ENCODE results near the gene ZG16.

The ZG16 gene

DNA sequence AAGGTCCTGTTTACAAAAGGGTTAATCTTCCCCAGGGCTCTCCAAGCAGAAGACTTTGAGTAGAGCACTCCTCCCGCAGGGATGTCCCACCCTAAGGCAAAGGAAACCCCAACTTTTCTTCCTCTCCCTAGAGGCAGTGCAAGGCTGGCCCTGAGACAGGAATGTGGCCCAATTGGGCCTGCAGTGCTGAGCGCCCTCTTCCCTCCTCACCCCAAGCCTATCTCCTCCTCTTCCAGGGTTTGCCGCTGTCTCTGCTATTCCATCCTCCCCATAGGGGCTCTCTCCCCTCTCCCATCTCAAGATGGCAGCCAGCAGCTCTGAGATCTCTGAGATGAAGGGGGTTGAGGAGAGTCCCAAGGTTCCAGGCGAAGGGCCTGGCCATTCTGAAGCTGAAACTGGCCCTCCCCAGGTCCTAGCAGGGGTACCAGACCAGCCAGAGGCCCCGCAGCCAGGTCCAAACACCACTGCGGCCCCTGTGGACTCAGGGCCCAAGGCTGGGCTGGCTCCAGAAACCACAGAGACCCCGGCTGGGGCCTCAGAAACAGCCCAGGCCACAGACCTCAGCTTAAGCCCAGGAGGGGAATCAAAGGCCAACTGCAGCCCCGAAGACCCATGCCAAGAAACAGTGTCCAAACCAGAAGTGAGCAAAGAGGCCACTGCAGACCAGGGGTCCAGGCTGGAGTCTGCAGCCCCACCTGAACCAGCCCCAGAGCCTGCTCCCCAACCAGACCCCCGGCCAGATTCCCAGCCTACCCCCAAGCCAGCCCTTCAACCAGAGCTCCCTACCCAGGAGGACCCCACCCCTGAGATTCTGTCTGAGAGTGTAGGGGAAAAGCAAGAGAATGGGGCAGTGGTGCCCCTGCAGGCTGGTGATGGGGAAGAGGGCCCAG lies 34.9 kb downstream of the ZG16 start:
- no peak overlapping the region for H3K4me3 ChIP-seq (ENCODE audit: low read length)
- no peak overlapping the region for H3K27ac ChIP-seq (ENCODE audit: low read length)
- H3K79me2 ChIP-seq (ENCODE audit: low read length): peaks cover 27% of the 10 kb centered on the region
- H3K36me3 ChIP-seq (replicated peaks; ENCODE audit: low read depth, low read length): peaks cover 28% of the 10 kb centered on the region
- no peak overlapping the region for H2AFZ ChIP-seq (ENCODE audit: low read depth, low read length)
- no peaks in the 10 kb centered on the region for H3K27me3 ChIP-seq (ENCODE audit: low read depth, low read length)
- H3K4me1 ChIP-seq (ENCODE audit: low read length): peaks cover 45% of the 10 kb centered on the region
- TF ChIP-seq EZH2phosphoT487 (IDR thresholded peaks at IDR 0.05; ENCODE audit: low read depth): no peak
- TF ChIP-seq, protein P1, sequence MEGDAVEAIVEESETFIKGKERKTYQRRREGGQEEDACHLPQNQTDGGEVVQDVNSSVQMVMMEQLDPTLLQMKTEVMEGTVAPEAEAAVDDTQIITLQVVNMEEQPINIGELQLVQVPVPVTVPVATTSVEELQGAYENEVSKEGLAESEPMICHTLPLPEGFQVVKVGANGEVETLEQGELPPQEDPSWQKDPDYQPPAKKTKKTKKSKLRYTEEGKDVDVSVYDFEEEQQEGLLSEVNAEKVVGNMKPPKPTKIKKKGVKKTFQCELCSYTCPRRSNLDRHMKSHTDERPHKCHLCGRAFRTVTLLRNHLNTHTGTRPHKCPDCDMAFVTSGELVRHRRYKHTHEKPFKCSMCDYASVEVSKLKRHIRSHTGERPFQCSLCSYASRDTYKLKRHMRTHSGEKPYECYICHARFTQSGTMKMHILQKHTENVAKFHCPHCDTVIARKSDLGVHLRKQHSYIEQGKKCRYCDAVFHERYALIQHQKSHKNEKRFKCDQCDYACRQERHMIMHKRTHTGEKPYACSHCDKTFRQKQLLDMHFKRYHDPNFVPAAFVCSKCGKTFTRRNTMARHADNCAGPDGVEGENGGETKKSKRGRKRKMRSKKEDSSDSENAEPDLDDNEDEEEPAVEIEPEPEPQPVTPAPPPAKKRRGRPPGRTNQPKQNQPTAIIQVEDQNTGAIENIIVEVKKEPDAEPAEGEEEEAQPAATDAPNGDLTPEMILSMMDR (IDR thresholded peaks at IDR 0.05; ENCODE audit: low read depth, low read length): no peak
- no peak overlapping the region for H3K4me2 ChIP-seq (ENCODE audit: low read length)
- H3K9ac ChIP-seq (ENCODE audit: low read length): no peak overlapping the region
- H3K9me3 ChIP-seq (ENCODE audit: insufficient read depth, low read length): no peaks in the 10 kb centered on the region
- H4K20me1 ChIP-seq (ENCODE audit: insufficient read depth, low read length): peaks cover 23% of the 10 kb centered on the region

DNA sequence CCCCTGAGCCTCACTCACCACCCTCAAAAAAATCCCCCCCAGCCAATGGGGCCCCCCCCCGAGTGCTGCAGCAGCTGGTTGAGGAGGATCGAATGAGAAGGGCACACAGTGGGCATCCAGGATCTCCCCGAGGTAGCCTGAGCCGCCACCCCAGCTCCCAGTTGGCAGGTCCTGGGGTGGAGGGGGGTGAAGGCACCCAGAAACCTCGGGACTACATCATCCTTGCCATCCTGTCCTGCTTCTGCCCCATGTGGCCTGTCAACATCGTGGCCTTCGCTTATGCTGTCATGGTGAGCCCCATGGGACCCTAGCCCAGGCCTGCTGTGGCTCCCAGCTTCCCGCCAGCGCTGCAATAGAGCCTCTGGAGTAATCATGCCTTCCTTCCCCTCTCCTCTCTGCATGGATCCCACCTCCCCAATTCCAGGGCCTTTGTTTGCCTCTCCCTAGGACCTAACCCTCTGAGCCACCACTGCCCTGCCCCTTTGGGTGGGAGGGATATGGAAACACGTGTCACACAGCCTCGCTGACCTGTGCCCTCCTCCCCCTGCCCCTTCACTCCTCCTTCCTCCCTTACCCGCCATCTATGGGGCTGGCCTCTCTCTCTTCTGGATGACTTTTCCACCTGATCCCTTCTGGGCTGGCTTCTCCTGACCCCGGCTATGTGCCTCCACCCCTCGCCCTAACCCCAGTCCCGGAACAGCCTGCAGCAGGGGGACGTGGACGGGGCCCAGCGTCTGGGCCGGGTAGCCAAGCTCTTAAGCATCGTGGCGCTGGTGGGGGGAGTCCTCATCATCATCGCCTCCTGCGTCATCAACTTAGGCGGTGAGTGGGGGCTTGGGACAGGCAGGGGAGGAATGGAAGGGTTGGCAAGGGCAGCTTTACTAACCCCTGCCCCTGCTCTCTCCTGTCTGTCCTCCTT lies 35.8 kb downstream of the ZG16 start:
- Histone ChIP-seq H4K20me1 (ENCODE audit: insufficient read depth, low read length) (peaks cover 14% of the 10 kb centered on the region), H3K79me2 (ENCODE audit: low read length) (peaks cover 23% of the 10 kb centered on the region), H3K27me3 (ENCODE audit: low read depth, low read length) (no peaks in the 10 kb centered on the region), H3K9ac (ENCODE audit: low read length) (no peak overlapping the region), H3K4me2 (ENCODE audit: low read length) (no peak overlapping the region), H3K9me3 (ENCODE audit: insufficient read depth, low read length) (no peaks in the 10 kb centered on the region), H3K36me3 (replicated peaks; ENCODE audit: low read depth, low read length) (peaks cover 26% of the 10 kb centered on the region), H3K4me1 (ENCODE audit: low read length) (peaks cover 36% of the 10 kb centered on the region), H3K4me3 (ENCODE audit: low read length) (no peak overlapping the region), H2AFZ (ENCODE audit: low read depth, low read length) (no peak overlapping the region), H3K27ac (ENCODE audit: low read length) (no peak overlapping the region)
- TF ChIP-seq, protein P1 (IDR thresholded peaks at IDR 0.05; ENCODE audit: low read depth, low read length): no peak

DNA sequence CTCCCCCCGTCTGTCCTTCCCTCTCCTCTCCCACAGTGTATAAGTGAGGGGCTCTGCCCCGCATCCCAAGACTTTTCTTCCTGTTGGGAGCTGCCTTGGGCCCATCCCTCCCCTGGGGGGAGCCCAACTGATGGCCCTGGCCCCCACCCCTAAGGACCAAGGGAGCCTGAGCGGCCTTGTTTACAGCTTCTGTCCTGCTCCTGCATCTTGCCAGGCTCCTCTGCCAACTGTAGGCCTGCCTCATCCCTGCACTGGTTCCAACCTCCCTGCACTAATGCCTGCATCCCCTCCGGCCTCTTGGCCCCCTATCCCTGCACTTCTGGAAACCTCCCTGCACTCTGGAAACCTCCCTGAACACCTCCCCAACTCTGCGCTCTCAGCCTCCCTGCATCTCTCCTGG lies 36.5 kb downstream of the ZG16 start:
- Histone ChIP-seq H3K27ac (ENCODE audit: low read length) (no peak overlapping the region), H3K4me2 (ENCODE audit: low read length) (peak overlapping the region; percentile 83), H3K9ac (ENCODE audit: low read length) (peak overlapping the region; percentile 92; the same call in 1 of the 2 replicates)

More for the DNA sequence above, 36.5 kb downstream of the ZG16 start:
- Histone ChIP-seq H3K9me3 (ENCODE audit: insufficient read depth, low read length) (no peaks in the 10 kb centered on the region), H2AFZ (ENCODE audit: low read depth, low read length) (no peak overlapping the region), H3K4me3 (ENCODE audit: low read length) (peak overlapping the region; percentile 91; the same call in 1 of the 2 replicates), H3K79me2 (ENCODE audit: low read length) (peaks cover 24% of the 10 kb centered on the region), H3K4me1 (ENCODE audit: low read length) (peaks cover 36% of the 10 kb centered on the region), H4K20me1 (ENCODE audit: insufficient read depth, low read length) (peaks cover 9% of the 10 kb centered on the region), H3K27me3 (ENCODE audit: low read depth, low read length) (no peaks in the 10 kb centered on the region), H3K36me3 (replicated peaks; ENCODE audit: low read depth, low read length) (peaks cover 26% of the 10 kb centered on the region)
- TF ChIP-seq, protein P1 (IDR thresholded peaks at IDR 0.05; ENCODE audit: low read depth, low read length): no peak
- TF ChIP-seq EZH2phosphoT487 (IDR thresholded peaks at IDR 0.05; ENCODE audit: low read depth): no peak
